GM12878 (cell line): Measurements from ENCODE around the gene RNF13. TPM values are rescaled to one million over a fixed set of nuclear protein-coding genes. Genes with fewer than 3 reads are reported as not detected.

Experiments
- ATAC-seq: fragments of 200-7000 bp; cut with Tn5 transposase; 3 replicates; pipeline ENCODE4 v1.9.1; 2020; ENCODE audit warnings: mild to moderate bottlenecking, moderate library complexity
- BruUV-seq: library from RNA; stranded (reverse); fragments of 400-500 nt; replicated peaks from 2 replicates; lab custom pipeline; 2021; lab: Mats Ljungman, UMichigan
- CTCF ChIA-PET: fragments of 300-600 bp; sonication (Branson Sonifier 250); formaldehyde crosslinking; extraction: SDS; loops from one replicate; lab custom pipeline; 2021; ENCODE audit warnings: inconsistent platforms; lab: Yijun Ruan, JAX
- POLR2A ChIA-PET: fragments of 350-600 bp; formaldehyde crosslinking; extraction: SDS; loops from one replicate; lab custom pipeline; 2021; ENCODE audit warnings: inconsistent platforms; lab: Charles Lee
- RAD21 ChIA-PET: fragments of 300-600 bp; sonication (Branson Sonifier 250); formaldehyde crosslinking; loops from one replicate; lab custom pipeline; 2023; ENCODE audit warnings: antibody characterized with exemption; ENCODE audit not compliant: unreplicated experiment; lab: Charles Lee
- SMC1A ChIA-PET: fragments of 300-600 bp; sonication (Branson Sonifier 250); formaldehyde crosslinking; loops from one replicate; lab custom pipeline; 2023; ENCODE audit not compliant: unreplicated experiment, uncharacterized antibody; lab: Charles Lee
- DNase-seq: peaks from one replicate; pipeline ENCODE4 v3.0.0-alpha.2; 2011; ENCODE audit warnings: low read depth, low spot score
- FAIRE-seq: peaks from 3 replicates; lab custom pipeline; 2011; peaks lifted over from hg19 to GRCh38; lab: Jason Lieb, UNC
- H2AFZ ChIP-seq: 2 replicates; pipeline ENCODE4 v1.6.0; 2011; ENCODE audit warnings: low read depth, low read length, control low read depth; ENCODE audit not compliant: control insufficient read depth
- H3K27ac ChIP-seq: 2 replicates; pipeline ENCODE4 v1.5.1; 2011; ENCODE audit warnings: control low read depth; ENCODE audit not compliant: control insufficient read depth, insufficient read depth
- H3K27me3 ChIP-seq, 2 experiments: replicated peaks in 1 of 2; 2 replicates each; pipeline versions ENCODE4 v1.6.0 to v1.6.1; 2011; ENCODE audit warnings: low read length in 1 of 2; ENCODE audit not compliant: control insufficient read depth in 2 of 2, insufficient read depth in 2 of 2
- H3K36me3 ChIP-seq, 2 experiments: 2 replicates each; pipeline ENCODE4 v1.5.1; 2011; ENCODE audit warnings: low read length in 1 of 2; ENCODE audit not compliant: control insufficient read depth in 2 of 2, insufficient read depth in 2 of 2
- H3K4me1 ChIP-seq: 2 replicates; pipeline ENCODE4 v1.6.1; 2011; ENCODE audit warnings: mild to moderate bottlenecking, low read length, moderate library complexity, mixed read lengths; ENCODE audit not compliant: control insufficient read depth, insufficient read depth
- H3K4me2 ChIP-seq: 2 replicates; pipeline ENCODE4 v1.6.0; 2011; ENCODE audit warnings: control low read depth; ENCODE audit not compliant: control insufficient read depth, insufficient read depth
- H3K4me3 ChIP-seq: fragments of 200-600 bp; sonication (generic); 2 replicates; pipeline ENCODE4 v1.5.1; 2016
- H3K79me2 ChIP-seq: 2 replicates; pipeline ENCODE4 v1.6.0; 2011; ENCODE audit warnings: low read length; ENCODE audit not compliant: control insufficient read depth, insufficient read depth
- H3K9ac ChIP-seq: 2 replicates; pipeline ENCODE4 v1.8.0; 2011; ENCODE audit warnings: low read length, control low read depth, mixed read lengths; ENCODE audit not compliant: control insufficient read depth, insufficient read depth
- H3K9me3 ChIP-seq: replicated peaks from 3 replicates; pipeline ENCODE4 v1.5.1; 2011; ENCODE audit warnings: mild to moderate bottlenecking, low read length; ENCODE audit not compliant: control insufficient read depth, insufficient read depth
- H4K20me1 ChIP-seq: 2 replicates; pipeline ENCODE4 v1.6.0; 2011; ENCODE audit not compliant: control insufficient read depth, insufficient read depth
- ASH2L ChIP-seq: fragments of 300-600, 200-600 bp; sonication (generic); IDR thresholded peaks from 2 replicates; pipeline ENCODE4 v1.6.1; 2017; ENCODE audit warnings: low read depth, mild to moderate bottlenecking, borderline replicate concordance
- BCL11A ChIP-seq: IDR thresholded peaks from 2 replicates; pipeline ENCODE4 v1.6.1; 2011; ENCODE audit warnings: low read depth, low read length
- BCL3 ChIP-seq: IDR thresholded peaks from 2 replicates; pipeline ENCODE4 v1.6.1; 2011; ENCODE audit warnings: borderline replicate concordance, low read depth, mild to moderate bottlenecking, moderate library complexity, low read length; ENCODE audit not compliant: insufficient read depth, poor library complexity, severe bottlenecking
- CBX5 ChIP-seq: sonication (generic); IDR thresholded peaks from 2 replicates; pipeline ENCODE4 v1.6.1; 2016; ENCODE audit warnings: low read depth, moderate library complexity, mild to moderate bottlenecking, inconsistent platforms
- GABPA ChIP-seq: IDR thresholded peaks from 2 replicates; pipeline ENCODE4 v1.6.1; 2014; ENCODE audit warnings: antibody characterized with exemption, low read depth, mild to moderate bottlenecking, inconsistent platforms
- MAX ChIP-seq: IDR thresholded peaks from 2 replicates; pipeline ENCODE4 v1.6.1; 2012; ENCODE audit warnings: low read depth, low read length, improper control_type of control experiment
- MEF2A ChIP-seq: IDR thresholded peaks from 2 replicates; pipeline ENCODE4 v1.6.1; 2011; ENCODE audit warnings: low read depth, mild to moderate bottlenecking, low read length, moderate library complexity; ENCODE audit not compliant: insufficient read depth
- NR2C1 ChIP-seq: fragments of 450-650 bp; IDR thresholded peaks from 2 replicates; pipeline ENCODE4 v1.6.1; 2017; ENCODE audit warnings: antibody characterized with exemption, mild to moderate bottlenecking, moderate library complexity
- RBBP5 ChIP-seq: fragments of 200-600 bp; sonication (generic); conservative IDR thresholded peaks from 2 replicates; pipeline ENCODE4 v1.6.1; 2016
- SMAD1 ChIP-seq: fragments of 450-650 bp; IDR thresholded peaks from 2 replicates; pipeline ENCODE4 v1.6.1; 2018; ENCODE audit warnings: mild to moderate bottlenecking, low read depth; ENCODE audit not compliant: partially characterized antibody
- SUPT20H ChIP-seq: IDR thresholded peaks from 2 replicates; pipeline ENCODE4 v1.6.1; 2011; ENCODE audit warnings: low read depth, mild to moderate bottlenecking, low read length, moderate library complexity, borderline replicate concordance; ENCODE audit not compliant: control insufficient read depth
- ZNF274 ChIP-seq: IDR thresholded peaks from one replicate; pipeline ENCODE4 v1.8.0; 2011; ENCODE audit not compliant: insufficient read length, insufficient read depth
- ZNF622 ChIP-seq: fragments of 450-650 bp; IDR thresholded peaks from 2 replicates; pipeline ENCODE4 v1.6.1; 2017; ENCODE audit warnings: mild to moderate bottlenecking, inconsistent platforms
- WGBS: methylation state at CpG from one replicate; pipeline ENCODE4 v1.1.6; 2016; ENCODE audit warnings: low lambda C conversion rate; ENCODE audit not compliant: insufficient replicate concordance, insufficient coverage; ENCODE audit errors: missing lambda C conversion rate; 5-methylcytosine and 5-hydroxymethylcytosine counted together
- in situ Hi-C: fragments of 300-500 bp; cut with MboI; formaldehyde crosslinking; loops from 9 replicates; pipeline ENCODE4 v1.14.3; 2018; ENCODE audit warnings: mixed read lengths
- intact Hi-C: fragments of 100-400 bp; cut with micrococcal nuclease; formaldehyde crosslinking; loops from one replicate; pipeline ENCODE4 v1.14.2; 2022; ENCODE audit not compliant: unreplicated experiment
- polyA plus RNA-seq, 11 experiments: library from polyadenylated mRNA; depleted of rRNA in 4 of 11; unstranded in 6 of 11; stranded (reverse) in 5 of 11; fragments of >200 nt; fragmentation: Nextera tagmentation in 4 of 11; fragmentation: Illumina TruSeq in 1 of 11; extraction: Ambion mirVana in 4 of 11; extraction: Trizol in 1 of 11; gene quantifications; 1 replicate in 1 of 11; 2 replicates in 10 of 11; pipeline versions ENCODE4 v1.2.1 to v1.2.3, GENCODE V29; 2011 to 2016; ENCODE audit warnings: inconsistent platforms in 2 of 11, missing spikeins in 2 of 11, low read depth in 1 of 11
- total RNA-seq, 4 experiments: library from RNA; depleted of rRNA in 3 of 4; stranded (reverse); fragments of >200 nt in 3 of 4; fragmentation: Illumina TruSeq in 1 of 4; extraction: Trizol in 1 of 4; gene quantifications; 2 replicates each; pipeline versions ENCODE4 v1.2.1 to v1.2.3, GENCODE V29; 2013 to 2021

RNF13 gene
- total and polyA plus RNA-seq, 10 of the 15 experiments (the other 5 are each of a cell fraction or from before 2014, with no cell fraction given) = 18.9 to 73.4 (median 36.7) TPM

- 90% methylated on average over 2 of the region's 2 CpGs for WGBS
- ChIA-PET RAD21 (no interaction called here), POLR2A (no interaction called here), SMC1A (interaction anchor here (1.5 kb wide), 1 partner anchor 11 kb away, joined by 3 read pairs; no protein-coding TSS in a partner anchor), CTCF (interaction anchor here (1.6 kb wide), 1 partner anchor 10 kb away, joined by 3 read pairs; no protein-coding TSS in a partner anchor)
- no peaks in the 10 kb centered on the region for H3K4me1 ChIP-seq
- no peak overlapping the region for H3K9ac ChIP-seq
- H3K27me3 ChIP-seq = no peaks in the 10 kb centered on the region
- FAIRE-seq (no peak), DNase-seq (no peak), ATAC-seq (no peak)
- H3K36me3 ChIP-seq = no peaks in the 10 kb centered on the region
- intact Hi-C loops = no loop called here
- no peaks in the 10 kb centered on the region for H4K20me1 ChIP-seq
- H3K4me3 ChIP-seq = no peak overlapping the region
- in situ Hi-C loops = no loop called here
- BruUV-seq = no TSS peak
- H3K9me3 ChIP-seq = peaks cover 26% of the 10 kb centered on the region
- H3K4me2 ChIP-seq = no peak overlapping the region
- no peak overlapping the region for H3K27ac ChIP-seq
- TF ChIP-seq ZNF274 = no peak
- peak; percentile 93 for TF ChIP-seq CBX5
- H2AFZ ChIP-seq = no peak overlapping the region
- peaks cover 4% of the 10 kb centered on the region for H3K79me2 ChIP-seq
Observed at GRCh38 chr3:149830902-149831301, 17.9 kb downstream of the RNF13 start.

- no peak for TF ChIP-seq NR2C1
- no peak for TF ChIP-seq BCL3
- no peak for TF ChIP-seq ASH2L
- TF ChIP-seq MEF2A = no peak
- no peak for TF ChIP-seq BCL11A
- no peak for TF ChIP-seq MAX
- TF ChIP-seq ZNF622 = no peak
- TF ChIP-seq GABPA = no peak
- TF ChIP-seq RBBP5 = no peak
- no peak for TF ChIP-seq SUPT20H
- no peak for TF ChIP-seq SMAD1
- H3K36me3 ChIP-seq = no peaks in the 10 kb centered on the region
- DNase-seq (no peak), FAIRE-seq (no peak), ATAC-seq (no peak)
- no peaks in the 10 kb centered on the region for H3K4me1 ChIP-seq
- WGBS = 94% methylated on average over 4 of the region's 4 CpGs
- H3K9me3 ChIP-seq = peaks cover 29% of the 10 kb centered on the region
- H3K4me3 ChIP-seq = no peak overlapping the region
- H3K79me2 ChIP-seq = peaks cover 1% of the 10 kb centered on the region
- ChIA-PET RAD21 (no interaction called here), POLR2A (no interaction called here), SMC1A (interaction anchor here (1.5 kb wide), 1 partner anchor 11 kb away, joined by 3 read pairs; no protein-coding TSS in a partner anchor), CTCF (interaction anchor here (1.1 to 1.6 kb wide), 2 partner anchors 11 to 20 kb away, joined by 3 to 4 read pairs; no protein-coding TSS in a partner anchor)
- no TSS peak for BruUV-seq
- no peak overlapping the region for H3K4me2 ChIP-seq
- in situ Hi-C loops (no loop called here), intact Hi-C loops (no loop called here)
- no peak overlapping the region for H3K27ac ChIP-seq
- no peak overlapping the region for H2AFZ ChIP-seq
- H3K27me3 ChIP-seq = no peaks in the 10 kb centered on the region
- no peak overlapping the region for H3K9ac ChIP-seq
- no peaks in the 10 kb centered on the region for H4K20me1 ChIP-seq
Observed at GRCh38 chr3:149831321-149831720, 18.3 kb downstream of the RNF13 start.
